Mesenchymal stem cell (in vitro differentiated cells and primary cell): ENCODE results near the gene LRFN2.

Experiments used
- DNase-seq: peaks from one replicate; pipeline ENCODE4 v3.0.0-alpha.2; 2013
- H2AFZ ChIP-seq: one replicate; pipeline ENCODE4 v1.6.1; 2013; ENCODE audit warnings: low read depth, mild to moderate bottlenecking, control low read depth, inconsistent platforms, low read length, moderate library complexity
- H2AK5ac ChIP-seq: 2 replicates; pipeline ENCODE4 v1.6.1; 2013; ENCODE audit warnings: low read length, moderate library complexity, mild to moderate bottlenecking, inconsistent platforms; ENCODE audit not compliant: severe bottlenecking
- H2BK120ac ChIP-seq: one replicate; pipeline ENCODE4 v1.6.1; 2013; ENCODE audit warnings: low read depth, mild to moderate bottlenecking, inconsistent platforms, low read length, moderate library complexity
- H2BK12ac ChIP-seq, 2 experiments: one replicate each; pipeline ENCODE4 v1.6.1; 2013; ENCODE audit warnings: inconsistent platforms in 2 of 2, low read length in 2 of 2, mild to moderate bottlenecking in 2 of 2, moderate library complexity in 2 of 2, control low read depth in 1 of 2
- H2BK15ac ChIP-seq: one replicate; pipeline ENCODE4 v1.6.1; 2013; ENCODE audit warnings: mild to moderate bottlenecking, low read depth, inconsistent platforms; ENCODE audit not compliant: poor library complexity, severe bottlenecking
- H2BK5ac ChIP-seq: 2 replicates; pipeline ENCODE4 v1.6.1; 2013; ENCODE audit warnings: low read depth, mild to moderate bottlenecking, low read length, control low read depth, inconsistent platforms; ENCODE audit not compliant: poor library complexity, severe bottlenecking
- H3K14ac ChIP-seq, 2 experiments: one replicate each; pipeline ENCODE4 v1.6.1; 2013; ENCODE audit warnings: inconsistent platforms in 2 of 2, low read length in 2 of 2, control low read depth in 1 of 2, mild to moderate bottlenecking in 1 of 2, moderate library complexity in 1 of 2
- H3K18ac ChIP-seq, 2 experiments: one replicate each; pipeline ENCODE4 v1.6.1; 2013; ENCODE audit warnings: inconsistent platforms in 2 of 2, low read length in 2 of 2, control low read depth in 1 of 2, low read depth in 1 of 2, mild to moderate bottlenecking in 1 of 2
- H3K23ac ChIP-seq, 2 experiments: one replicate each; pipeline ENCODE4 v1.6.1; 2013; ENCODE audit warnings: inconsistent platforms in 2 of 2, low read length in 2 of 2, mild to moderate bottlenecking in 2 of 2, moderate library complexity in 2 of 2, control low read depth in 1 of 2
- H3K27ac ChIP-seq: 2 replicates; pipeline ENCODE4 v1.5.1; 2013; ENCODE audit warnings: mild to moderate bottlenecking, moderate library complexity, low read length, control low read depth, inconsistent platforms; ENCODE audit not compliant: poor library complexity, severe bottlenecking
- H3K27me3 ChIP-seq, 2 experiments: 2 replicates each; pipeline versions ENCODE4 v1.6.1 to v1.7.0; 2013; ENCODE audit warnings: low read length in 2 of 2, mild to moderate bottlenecking in 2 of 2, moderate library complexity in 2 of 2, control low read depth in 1 of 2, inconsistent platforms in 1 of 2; ENCODE audit not compliant: control insufficient read depth in 1 of 2, insufficient read depth in 1 of 2
- H3K36me3 ChIP-seq, 2 experiments: 2 replicates each; pipeline versions ENCODE4 v1.6.1 to v1.7.0; 2013; ENCODE audit warnings: low read length in 2 of 2, control low read depth in 1 of 2, inconsistent platforms in 1 of 2, low read depth in 1 of 2, mild to moderate bottlenecking in 1 of 2; ENCODE audit not compliant: insufficient read depth in 2 of 2, control insufficient read depth in 1 of 2
- H3K4ac ChIP-seq, 2 experiments: one replicate each; pipeline ENCODE4 v1.6.1; 2013; ENCODE audit warnings: inconsistent platforms in 2 of 2, low read length in 2 of 2, mild to moderate bottlenecking in 2 of 2, moderate library complexity in 2 of 2, control low read depth in 1 of 2, low read depth in 1 of 2
- H3K4me1 ChIP-seq: 2 replicates; pipeline ENCODE4 v1.6.1; 2013; ENCODE audit warnings: low read depth, low read length, control low read depth; ENCODE audit not compliant: control insufficient read depth, insufficient read depth
- H3K4me2 ChIP-seq: 2 replicates; pipeline ENCODE4 v1.6.1; 2013; ENCODE audit warnings: low read length, mild to moderate bottlenecking, inconsistent platforms; ENCODE audit not compliant: poor library complexity, severe bottlenecking
- H3K4me3 ChIP-seq, 2 experiments: 2 replicates each; pipeline versions ENCODE4 v1.5.1 to v1.7.0; 2013; ENCODE audit warnings: low read length in 2 of 2, mild to moderate bottlenecking in 2 of 2, control low read depth in 1 of 2, low read depth in 1 of 2; ENCODE audit not compliant: insufficient read depth in 1 of 2
- H3K79me1 ChIP-seq: replicated peaks from 2 replicates; pipeline ENCODE4 v1.6.1; 2013; ENCODE audit warnings: mild to moderate bottlenecking, control low read depth, low read length, inconsistent platforms; ENCODE audit not compliant: poor library complexity, severe bottlenecking
- H3K9ac ChIP-seq: 2 replicates; pipeline ENCODE4 v1.7.0; 2013; ENCODE audit warnings: mild to moderate bottlenecking, low read length, moderate library complexity
- H3K9me3 ChIP-seq: 2 replicates; pipeline ENCODE4 v1.7.0; 2013; ENCODE audit warnings: mild to moderate bottlenecking, low read length; ENCODE audit not compliant: control insufficient read depth
- H4K8ac ChIP-seq: one replicate; pipeline ENCODE4 v1.6.1; 2013; ENCODE audit warnings: inconsistent platforms, mild to moderate bottlenecking, low read length, moderate library complexity
- H4K91ac ChIP-seq: one replicate; pipeline ENCODE4 v1.6.1; 2013; ENCODE audit warnings: mild to moderate bottlenecking, low read length, inconsistent platforms
- WGBS: methylation state at CpG from one replicate; pipeline ENCODE4 v1.1.7; 2013; ENCODE audit warnings: mixed read lengths; 5-methylcytosine and 5-hydroxymethylcytosine counted together

Gene LRFN2

DNA sequence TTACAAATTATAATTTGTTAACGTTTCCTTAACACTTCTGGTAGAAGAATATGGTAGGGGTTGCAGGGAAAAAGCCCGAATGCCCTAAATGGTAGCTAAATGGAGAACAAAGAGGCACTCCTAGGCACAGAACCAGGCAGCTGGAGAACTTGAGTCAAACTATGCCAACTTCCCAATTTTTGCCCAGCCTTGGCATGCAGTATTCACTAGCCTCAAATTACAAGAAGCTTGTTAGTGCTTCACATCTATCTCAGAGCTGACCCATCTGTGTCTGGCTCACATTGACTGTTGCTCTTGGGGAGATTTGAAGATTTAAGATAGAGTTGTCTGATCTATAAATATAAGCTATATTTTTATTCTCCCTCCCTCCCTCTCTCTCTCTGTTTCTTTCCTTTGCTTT is 19.4 kb upstream of the LRFN2 start:
- Histone ChIP-seq H4K91ac (no peak overlapping the region), H3K36me3 (no peaks in the 10 kb centered on the region), H3K4me1 (no peaks in the 10 kb centered on the region), H3K14ac (no peak overlapping the region), H3K27me3 (peaks cover 20 to 32% of the 10 kb centered on the region in 2 experiments), H2AK5ac (no peak overlapping the region), H4K8ac (no peak overlapping the region), H3K4me2 (no peak overlapping the region), H3K9me3 (no peaks in the 10 kb centered on the region), H3K27ac (no peak overlapping the region), H3K23ac (no peak overlapping the region), H2BK5ac (no peak overlapping the region), H3K4me3 (no peak overlapping the region), H2BK12ac (no peak overlapping the region), H3K9ac (no peak overlapping the region), H3K18ac (no peak overlapping the region), H3K4ac (no peak overlapping the region), H3K79me1 (no peaks in the 10 kb centered on the region), H2BK15ac (no peak overlapping the region), H2AFZ (no peak overlapping the region), H2BK120ac (no peak overlapping the region)
- no peak for DNase-seq
- 68% methylated on average over 2 of the region's 2 CpGs for whole genome bisulfite sequencing

DNA sequence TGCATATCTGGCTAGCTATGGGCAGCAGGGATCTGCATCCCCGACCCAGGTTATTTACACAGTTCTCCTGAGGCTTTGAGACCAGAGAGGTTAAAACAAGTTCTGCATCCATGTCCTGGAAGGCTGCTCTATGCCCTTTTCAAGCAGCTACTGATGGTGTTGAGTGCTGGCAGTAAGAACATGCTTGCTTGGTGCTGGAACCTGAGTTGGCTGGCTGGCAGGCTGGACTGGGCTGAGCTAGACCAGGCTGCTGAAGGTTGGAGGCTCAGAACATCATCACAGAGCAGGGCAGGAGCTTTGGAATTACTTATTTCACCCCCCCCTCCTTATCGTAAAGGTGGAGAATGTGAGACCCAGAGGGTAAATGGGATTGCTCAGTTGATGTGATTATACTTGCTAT is 16.9 kb upstream of the LRFN2 start:
- Histone ChIP-seq H3K4me1 (no peaks in the 10 kb centered on the region), H2BK120ac (no peak overlapping the region), H3K18ac (no peak overlapping the region), H4K8ac (no peak overlapping the region), H3K4me3 (no peak overlapping the region), H3K27ac (no peak overlapping the region), H3K4ac (no peak overlapping the region), H3K4me2 (no peak overlapping the region), H3K9ac (no peak overlapping the region), H3K36me3 (no peaks in the 10 kb centered on the region), H2AFZ (no peak overlapping the region), H2BK5ac (no peak overlapping the region), H3K27me3 (peaks cover 25 to 53% of the 10 kb centered on the region in 2 experiments), H3K14ac (no peak overlapping the region), H2BK12ac (no peak overlapping the region), H3K9me3 (no peaks in the 10 kb centered on the region), H2AK5ac (no peak overlapping the region), H4K91ac (no peak overlapping the region), H3K79me1 (no peaks in the 10 kb centered on the region), H3K23ac (no peak overlapping the region), H2BK15ac (no peak overlapping the region)
- no peak for DNase-seq
- WGBS, result 55% methylated on average over 1 of the region's 2 CpGs

DNA sequence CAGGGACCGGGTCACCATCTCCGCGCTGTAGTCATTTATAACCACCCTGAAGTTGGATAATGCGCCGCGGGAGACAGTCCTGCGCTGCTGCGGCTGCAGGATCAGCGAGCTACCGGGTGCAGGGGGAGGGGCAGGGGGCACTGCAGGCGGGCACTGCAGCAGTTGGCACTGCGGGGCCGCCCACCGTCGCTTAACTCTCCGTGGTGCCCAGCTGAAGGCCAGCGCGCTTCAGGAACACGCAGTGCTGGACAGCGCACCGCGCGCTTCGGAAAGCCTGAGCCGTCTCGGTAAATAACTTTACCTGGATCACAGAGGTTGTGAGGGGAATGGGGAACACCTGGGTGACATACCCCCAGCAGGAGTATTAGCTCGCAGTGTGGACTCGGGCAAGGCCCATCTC is 12.4 kb upstream of the LRFN2 start:
- H2BK120ac ChIP-seq, result no peak overlapping the region
- H3K14ac ChIP-seq, result no peak overlapping the region
- no peak overlapping the region for H2BK5ac ChIP-seq
- no peak overlapping the region for H4K8ac ChIP-seq
- no peaks in the 10 kb centered on the region for H3K36me3 ChIP-seq
- no peak overlapping the region for H3K9ac ChIP-seq
- no peak overlapping the region for H3K4me3 ChIP-seq
- H3K4me2 ChIP-seq, result no peak overlapping the region
- DNase-seq, result no peak
- no peaks in the 10 kb centered on the region for H3K4me1 ChIP-seq
- H2BK12ac ChIP-seq, result no peak overlapping the region
- H2AK5ac ChIP-seq, result no peak overlapping the region
- H4K91ac ChIP-seq, result no peak overlapping the region
- peaks cover 26 to 75% of the 10 kb centered on the region in 2 experiments for H3K27me3 ChIP-seq
- no peak overlapping the region for H3K23ac ChIP-seq
- H2BK15ac ChIP-seq, result no peak overlapping the region
- H3K27ac ChIP-seq, result no peak overlapping the region
- no peak overlapping the region for H3K4ac ChIP-seq
- 57% methylated on average over 28 of the region's 28 CpGs for WGBS
- H2AFZ ChIP-seq, result no peak overlapping the region
- no peaks in the 10 kb centered on the region for H3K9me3 ChIP-seq
- H3K79me1 ChIP-seq, result no peaks in the 10 kb centered on the region
- no peak overlapping the region for H3K18ac ChIP-seq

DNA sequence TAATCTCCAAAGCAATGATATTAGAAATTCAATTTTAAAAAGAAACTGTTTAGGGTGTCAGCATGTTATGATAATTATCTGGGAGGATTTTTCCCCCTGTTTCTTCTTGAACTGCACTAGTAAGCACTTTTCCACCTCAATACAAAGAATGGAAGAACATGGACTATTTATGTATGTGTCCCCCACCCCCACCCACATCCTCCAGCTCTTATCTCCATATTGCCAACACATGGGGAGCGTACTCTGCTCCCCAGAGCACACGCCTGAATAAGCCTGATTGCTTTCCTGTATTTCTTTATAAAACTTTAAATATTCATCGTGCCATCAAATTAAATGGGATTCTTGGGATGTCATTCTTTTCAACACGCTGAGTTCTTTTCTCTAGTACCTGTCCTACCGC is 11.4 kb upstream of the LRFN2 start:
- Histone ChIP-seq H2BK12ac (no peak overlapping the region), H3K4me2 (no peak overlapping the region), H4K91ac (no peak overlapping the region), H3K9me3 (no peaks in the 10 kb centered on the region), H3K4me1 (no peaks in the 10 kb centered on the region), H3K4me3 (no peak overlapping the region), H4K8ac (no peak overlapping the region), H2AFZ (no peak overlapping the region), H3K23ac (no peak overlapping the region), H3K14ac (no peak overlapping the region), H3K79me1 (no peaks in the 10 kb centered on the region), H2AK5ac (no peak overlapping the region), H2BK120ac (no peak overlapping the region), H3K27ac (no peak overlapping the region), H2BK15ac (no peak overlapping the region), H3K36me3 (no peaks in the 10 kb centered on the region), H3K9ac (no peak overlapping the region), H3K4ac (no peak overlapping the region), H3K27me3 (peaks cover 25 to 78% of the 10 kb centered on the region in 2 experiments), H2BK5ac (no peak overlapping the region), H3K18ac (no peak overlapping the region)
- no peak for DNase-seq
- WGBS, result 81% methylated on average over 4 of the region's 5 CpGs
